GM23338 (cell line): ENCODE measurements around the gene CTNNBIP1. TPM values are rescaled to one million over a fixed set of nuclear protein-coding genes. Genes with fewer than 3 reads are reported as not detected.

Source experiments
- ATAC-seq: fragments of 200-7000 bp; cut with Tn5 transposase; 3 replicates; pipeline ENCODE4 v1.9.1; 2020
- DNase-seq: peaks from one replicate; pipeline ENCODE4 v3.0.0-alpha.2; 2015; ENCODE audit warnings: low spot score
- H2AFZ ChIP-seq: fragments of 200-600 bp; sonication (generic); 2 replicates; pipeline ENCODE4 v1.8.0; 2016; ENCODE audit warnings: antibody characterized with exemption, mild to moderate bottlenecking, moderate library complexity
- H3F3A ChIP-seq: fragments of 200-600 bp; sonication (generic); replicated peaks from 2 replicates; pipeline ENCODE4 v1.8.0; 2017; ENCODE audit warnings: antibody characterized with exemption, mixed run types, low read depth
- H3K27ac ChIP-seq: fragments of 200-600 bp; sonication (generic); 2 replicates; pipeline ENCODE4 v1.6.1; 2016; ENCODE audit warnings: low read depth
- H3K27me3 ChIP-seq: fragments of 200-600 bp; sonication (generic); 2 replicates; pipeline ENCODE4 v1.8.0; 2016; ENCODE audit warnings: mild to moderate bottlenecking, mixed run types, moderate library complexity; ENCODE audit not compliant: insufficient read depth
- H3K36me3 ChIP-seq: fragments of 200-600 bp; sonication (generic); 2 replicates; pipeline ENCODE4 v1.8.0; 2016; ENCODE audit warnings: mild to moderate bottlenecking; ENCODE audit not compliant: insufficient read depth
- H3K4me1 ChIP-seq: fragments of 200-600 bp; sonication (generic); 2 replicates; pipeline ENCODE4 v1.8.0; 2016; ENCODE audit warnings: mild to moderate bottlenecking, moderate library complexity; ENCODE audit not compliant: insufficient read depth
- H3K4me2 ChIP-seq: fragments of 200-600 bp; sonication (generic); 2 replicates; pipeline ENCODE4 v1.7.1; 2017; ENCODE audit warnings: mixed run types
- H3K4me3 ChIP-seq: fragments of 200-600 bp; sonication (generic); 2 replicates; pipeline ENCODE4 v1.6.1; 2016; ENCODE audit warnings: mixed run types
- H3K79me2 ChIP-seq: fragments of 200-600 bp; sonication (generic); replicated peaks from 2 replicates; pipeline ENCODE4 v1.8.0; 2017; ENCODE audit warnings: mild to moderate bottlenecking; ENCODE audit not compliant: insufficient read depth
- H3K9me2 ChIP-seq: fragments of 200-600 bp; sonication (generic); 2 replicates; pipeline ENCODE4 v1.8.0; 2017; ENCODE audit not compliant: insufficient read depth
- H4K20me1 ChIP-seq: fragments of 200-600 bp; sonication (generic); replicated peaks from 2 replicates; pipeline ENCODE4 v1.8.0; 2017; ENCODE audit warnings: mild to moderate bottlenecking; ENCODE audit not compliant: insufficient read depth
- H3K27ac Mint-ChIP-seq: 2 replicates; pipeline ENCODE4 v1.8.0; 2020; ENCODE audit warnings: inconsistent platforms, mild to moderate bottlenecking, moderate library complexity, mixed read lengths
- H3K27me3 Mint-ChIP-seq: 3 replicates; pipeline ENCODE4 v1.8.0; 2022; ENCODE audit warnings: low read depth, mild to moderate bottlenecking, moderate library complexity, mixed read lengths, inconsistent platforms; ENCODE audit not compliant: insufficient read depth, poor library complexity
- H3K36me3 Mint-ChIP-seq: 3 replicates; pipeline ENCODE4 v1.8.0; 2021; ENCODE audit warnings: low read depth, mild to moderate bottlenecking, inconsistent platforms, moderate library complexity, mixed read lengths
- H3K4me1 Mint-ChIP-seq: 3 replicates; pipeline ENCODE4 v1.8.0; 2020; ENCODE audit warnings: mild to moderate bottlenecking, inconsistent platforms, mixed read lengths
- H3K4me3 Mint-ChIP-seq: 3 replicates; pipeline ENCODE4 v1.8.0; 2021; ENCODE audit warnings: moderate library complexity, mild to moderate bottlenecking, inconsistent platforms, mixed read lengths
- H3K9me3 Mint-ChIP-seq: 3 replicates; pipeline ENCODE4 v1.8.0; 2020; ENCODE audit warnings: moderate library complexity, mild to moderate bottlenecking, inconsistent platforms, mixed read lengths
- CREB1 ChIP-seq: fragments of 250-450 bp; sonication (Bioruptor Pico); IDR thresholded peaks from 2 replicates; pipeline ENCODE4 v1.5.0; 2020; ENCODE audit warnings: low read depth, mild to moderate bottlenecking, moderate library complexity
- CTCF ChIP-seq, 2 experiments: fragments of 200-600 bp in 1 of 2; sonication (generic) in 1 of 2; conservative IDR thresholded peaks; 2 replicates each; pipeline versions ENCODE4 v1.5.1 to v1.6.1; 2016 to 2017; ENCODE audit warnings: antibody characterized with exemption in 2 of 2, low read depth in 2 of 2, mild to moderate bottlenecking in 2 of 2, moderate library complexity in 1 of 2
- ETS1 ChIP-seq: IDR thresholded peaks from 2 replicates; pipeline ENCODE4 v1.6.1; 2016; ENCODE audit warnings: antibody characterized with exemption
- EZH2 ChIP-seq: fragments of 200-600 bp; sonication (generic); IDR thresholded peaks from one replicate; pipeline ENCODE4 v1.8.0; 2017; ENCODE audit warnings: antibody characterized with exemption, mild to moderate bottlenecking, low read depth; ENCODE audit not compliant: unreplicated experiment
- EZH2phosphoT487 ChIP-seq: fragments of 200-600 bp; sonication (generic); IDR thresholded peaks from one replicate; pipeline ENCODE4 v1.8.1; 2018; ENCODE audit warnings: antibody characterized with exemption; ENCODE audit not compliant: unreplicated experiment
- JUNB ChIP-seq: IDR thresholded peaks from one replicate; pipeline ENCODE4 v1.6.1; 2016; ENCODE audit warnings: antibody characterized with exemption; ENCODE audit not compliant: unreplicated experiment
- NANOG ChIP-seq: IDR thresholded peaks from 2 replicates; pipeline ENCODE4 v1.6.1; 2016; ENCODE audit warnings: antibody characterized with exemption, borderline replicate concordance
- POLR2AphosphoS5 ChIP-seq: IDR thresholded peaks from 2 replicates; pipeline ENCODE4 v1.6.1; 2016; ENCODE audit warnings: antibody characterized with exemption, low read depth
- STAT1 ChIP-seq: IDR thresholded peaks from one replicate; pipeline ENCODE4 v1.6.1; 2016; ENCODE audit warnings: antibody characterized with exemption; ENCODE audit not compliant: unreplicated experiment
- ZNF114 ChIP-seq: fragments of 250-450 bp; sonication (Bioruptor Pico); IDR thresholded peaks from 2 replicates; pipeline ENCODE4 v1.5.0; 2020; ENCODE audit warnings: mild to moderate bottlenecking, moderate library complexity
- ZNF331 ChIP-seq: fragments of 250-450 bp; sonication (Bioruptor Pico); IDR thresholded peaks from 2 replicates; pipeline ENCODE4 v1.5.0; 2020; ENCODE audit warnings: low read depth, mild to moderate bottlenecking, moderate library complexity
- polyA plus RNA-seq: library from polyadenylated mRNA; unstranded; fragments of >200 nt; fragmentation: Nextera tagmentation; extraction: Ambion mirVana; gene quantifications from 2 replicates; pipeline ENCODE4 v1.2.1, GENCODE V29; 2016
- total RNA-seq: library from RNA; depleted of rRNA; stranded (reverse); fragments of >200 nt; shearing (Covaris generic); gene quantifications from 2 replicates; pipeline ENCODE4 v1.2.3, GENCODE V29; 2014
- TF ChIP-seq, protein P1 (sequence below): IDR thresholded peaks from one replicate; pipeline ENCODE4 v1.6.1; 2018; ENCODE audit warnings: antibody characterized with exemption; ENCODE audit not compliant: unreplicated experiment
- TF ChIP-seq, protein P2 (sequence below): fragments of 250-450 bp; sonication (Bioruptor Pico); IDR thresholded peaks from 2 replicates; pipeline ENCODE4 v1.5.0; 2020; ENCODE audit warnings: mild to moderate bottlenecking, moderate library complexity

CTNNBIP1 gene
- total and polyA plus RNA-seq, 2 experiments from 2014 or later, result 30.3 to 55.1 TPM

DNA sequence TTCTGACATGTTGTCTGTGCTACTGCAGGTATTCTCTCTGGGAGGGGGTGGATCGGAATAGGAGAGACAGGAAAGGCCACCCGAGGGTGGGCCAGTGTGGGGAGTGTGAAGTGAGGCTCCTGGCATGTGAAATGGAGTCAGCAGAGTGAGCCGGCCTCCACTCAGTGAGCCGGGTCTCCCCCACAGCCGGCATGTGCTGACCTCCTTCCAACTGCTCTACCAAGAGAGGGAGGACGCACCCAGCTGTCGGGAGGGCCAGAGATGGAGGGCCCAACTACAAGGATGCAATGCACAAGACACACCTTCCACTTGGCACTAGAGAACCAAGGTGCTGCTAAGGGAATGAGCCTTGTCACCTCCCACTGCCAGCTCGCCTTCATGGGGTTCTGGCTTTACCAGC lies 58.1 kb downstream of the CTNNBIP1 start:
- TF ChIP-seq, protein P1, sequence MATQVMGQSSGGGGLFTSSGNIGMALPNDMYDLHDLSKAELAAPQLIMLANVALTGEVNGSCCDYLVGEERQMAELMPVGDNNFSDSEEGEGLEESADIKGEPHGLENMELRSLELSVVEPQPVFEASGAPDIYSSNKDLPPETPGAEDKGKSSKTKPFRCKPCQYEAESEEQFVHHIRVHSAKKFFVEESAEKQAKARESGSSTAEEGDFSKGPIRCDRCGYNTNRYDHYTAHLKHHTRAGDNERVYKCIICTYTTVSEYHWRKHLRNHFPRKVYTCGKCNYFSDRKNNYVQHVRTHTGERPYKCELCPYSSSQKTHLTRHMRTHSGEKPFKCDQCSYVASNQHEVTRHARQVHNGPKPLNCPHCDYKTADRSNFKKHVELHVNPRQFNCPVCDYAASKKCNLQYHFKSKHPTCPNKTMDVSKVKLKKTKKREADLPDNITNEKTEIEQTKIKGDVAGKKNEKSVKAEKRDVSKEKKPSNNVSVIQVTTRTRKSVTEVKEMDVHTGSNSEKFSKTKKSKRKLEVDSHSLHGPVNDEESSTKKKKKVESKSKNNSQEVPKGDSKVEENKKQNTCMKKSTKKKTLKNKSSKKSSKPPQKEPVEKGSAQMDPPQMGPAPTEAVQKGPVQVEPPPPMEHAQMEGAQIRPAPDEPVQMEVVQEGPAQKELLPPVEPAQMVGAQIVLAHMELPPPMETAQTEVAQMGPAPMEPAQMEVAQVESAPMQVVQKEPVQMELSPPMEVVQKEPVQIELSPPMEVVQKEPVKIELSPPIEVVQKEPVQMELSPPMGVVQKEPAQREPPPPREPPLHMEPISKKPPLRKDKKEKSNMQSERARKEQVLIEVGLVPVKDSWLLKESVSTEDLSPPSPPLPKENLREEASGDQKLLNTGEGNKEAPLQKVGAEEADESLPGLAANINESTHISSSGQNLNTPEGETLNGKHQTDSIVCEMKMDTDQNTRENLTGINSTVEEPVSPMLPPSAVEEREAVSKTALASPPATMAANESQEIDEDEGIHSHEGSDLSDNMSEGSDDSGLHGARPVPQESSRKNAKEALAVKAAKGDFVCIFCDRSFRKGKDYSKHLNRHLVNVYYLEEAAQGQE, result no peak
- TF ChIP-seq NANOG (no peak), STAT1 (no peak), EZH2 (no peak), CTCF (conservative IDR thresholded peaks at IDR 0.05; ENCODE audit: low read depth in 2 of 2) (no peak), ETS1 (no peak), JUNB (no peak), POLR2AphosphoS5 (no peak), CREB1 (no peak), ZNF114 (CRISPR knock-in tag) (no peak), EZH2phosphoT487 (no peak), ZNF331 (CRISPR knock-in tag) (no peak)
- TF ChIP-seq, protein P2, sequence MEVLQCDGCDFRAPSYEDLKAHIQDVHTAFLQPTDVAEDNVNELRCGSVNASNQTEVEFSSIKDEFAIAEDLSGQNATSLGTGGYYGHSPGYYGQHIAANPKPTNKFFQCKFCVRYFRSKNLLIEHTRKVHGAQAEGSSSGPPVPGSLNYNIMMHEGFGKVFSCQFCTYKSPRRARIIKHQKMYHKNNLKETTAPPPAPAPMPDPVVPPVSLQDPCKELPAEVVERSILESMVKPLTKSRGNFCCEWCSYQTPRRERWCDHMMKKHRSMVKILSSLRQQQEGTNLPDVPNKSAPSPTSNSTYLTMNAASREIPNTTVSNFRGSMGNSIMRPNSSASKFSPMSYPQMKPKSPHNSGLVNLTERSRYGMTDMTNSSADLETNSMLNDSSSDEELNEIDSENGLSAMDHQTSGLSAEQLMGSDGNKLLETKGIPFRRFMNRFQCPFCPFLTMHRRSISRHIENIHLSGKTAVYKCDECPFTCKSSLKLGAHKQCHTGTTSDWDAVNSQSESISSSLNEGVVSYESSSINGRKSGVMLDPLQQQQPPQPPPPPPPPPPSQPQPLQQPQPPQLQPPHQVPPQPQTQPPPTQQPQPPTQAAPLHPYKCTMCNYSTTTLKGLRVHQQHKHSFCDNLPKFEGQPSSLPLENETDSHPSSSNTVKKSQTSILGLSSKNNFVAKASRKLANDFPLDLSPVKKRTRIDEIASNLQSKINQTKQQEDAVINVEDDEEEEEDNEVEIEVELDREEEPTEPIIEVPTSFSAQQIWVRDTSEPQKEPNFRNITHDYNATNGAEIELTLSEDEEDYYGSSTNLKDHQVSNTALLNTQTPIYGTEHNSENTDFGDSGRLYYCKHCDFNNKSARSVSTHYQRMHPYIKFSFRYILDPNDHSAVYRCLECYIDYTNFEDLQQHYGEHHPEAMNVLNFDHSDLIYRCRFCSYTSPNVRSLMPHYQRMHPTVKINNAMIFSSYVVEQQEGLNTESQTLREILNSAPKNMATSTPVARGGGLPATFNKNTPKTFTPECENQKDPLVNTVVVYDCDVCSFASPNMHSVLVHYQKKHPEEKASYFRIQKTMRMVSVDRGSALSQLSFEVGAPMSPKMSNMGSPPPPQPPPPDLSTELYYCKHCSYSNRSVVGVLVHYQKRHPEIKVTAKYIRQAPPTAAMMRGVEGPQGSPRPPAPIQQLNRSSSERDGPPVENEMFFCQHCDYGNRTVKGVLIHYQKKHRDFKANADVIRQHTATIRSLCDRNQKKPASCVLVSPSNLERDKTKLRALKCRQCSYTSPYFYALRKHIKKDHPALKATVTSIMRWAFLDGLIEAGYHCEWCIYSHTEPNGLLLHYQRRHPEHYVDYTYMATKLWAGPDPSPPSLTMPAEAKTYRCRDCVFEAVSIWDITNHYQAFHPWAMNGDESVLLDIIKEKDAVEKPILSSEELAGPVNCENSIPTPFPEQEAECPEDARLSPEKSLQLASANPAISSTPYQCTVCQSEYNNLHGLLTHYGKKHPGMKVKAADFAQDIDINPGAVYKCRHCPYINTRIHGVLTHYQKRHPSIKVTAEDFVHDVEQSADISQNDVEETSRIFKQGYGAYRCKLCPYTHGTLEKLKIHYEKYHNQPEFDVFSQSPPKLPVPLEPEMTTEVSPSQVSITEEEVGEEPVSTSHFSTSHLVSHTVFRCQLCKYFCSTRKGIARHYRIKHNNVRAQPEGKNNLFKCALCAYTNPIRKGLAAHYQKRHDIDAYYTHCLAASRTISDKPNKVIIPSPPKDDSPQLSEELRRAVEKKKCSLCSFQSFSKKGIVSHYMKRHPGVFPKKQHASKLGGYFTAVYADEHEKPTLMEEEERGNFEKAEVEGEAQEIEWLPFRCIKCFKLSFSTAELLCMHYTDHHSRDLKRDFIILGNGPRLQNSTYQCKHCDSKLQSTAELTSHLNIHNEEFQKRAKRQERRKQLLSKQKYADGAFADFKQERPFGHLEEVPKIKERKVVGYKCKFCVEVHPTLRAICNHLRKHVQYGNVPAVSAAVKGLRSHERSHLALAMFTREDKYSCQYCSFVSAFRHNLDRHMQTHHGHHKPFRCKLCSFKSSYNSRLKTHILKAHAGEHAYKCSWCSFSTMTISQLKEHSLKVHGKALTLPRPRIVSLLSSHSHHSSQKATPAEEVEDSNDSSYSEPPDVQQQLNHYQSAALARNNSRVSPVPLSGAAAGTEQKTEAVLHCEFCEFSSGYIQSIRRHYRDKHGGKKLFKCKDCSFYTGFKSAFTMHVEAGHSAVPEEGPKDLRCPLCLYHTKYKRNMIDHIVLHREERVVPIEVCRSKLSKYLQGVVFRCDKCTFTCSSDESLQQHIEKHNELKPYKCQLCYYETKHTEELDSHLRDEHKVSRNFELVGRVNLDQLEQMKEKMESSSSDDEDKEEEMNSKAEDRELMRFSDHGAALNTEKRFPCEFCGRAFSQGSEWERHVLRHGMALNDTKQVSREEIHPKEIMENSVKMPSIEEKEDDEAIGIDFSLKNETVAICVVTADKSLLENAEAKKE (CRISPR knock-in tag), result no peak

More for the DNA sequence above, 58.1 kb downstream of the CTNNBIP1 start:
- H3K27me3 ChIP-seq, result no peaks in the 10 kb centered on the region
- no peaks in the 10 kb centered on the region for H3K79me2 ChIP-seq
- Mint-ChIP-seq H3K4me1 (peaks cover 39% of the 10 kb centered on the region), H3K27ac (no peak overlapping the region), H3K27me3 (peaks cover 2% of the 10 kb centered on the region), H3K9me3 (peaks cover 7% of the 10 kb centered on the region; the same call in 1 of the 3 replicates), H3K36me3 (peaks cover 17% of the 10 kb centered on the region), H3K4me3 (no peak overlapping the region)
- ATAC-seq, result no peak
- H3K4me1 ChIP-seq, result peaks cover 2% of the 10 kb centered on the region
- peaks cover 6% of the 10 kb centered on the region; the same call in 1 of the 2 replicates for H3F3A ChIP-seq
- H3K4me3 ChIP-seq, result no peak overlapping the region
- no peaks in the 10 kb centered on the region for H4K20me1 ChIP-seq
- H2AFZ ChIP-seq, result no peak overlapping the region
- H3K27ac ChIP-seq, result no peak overlapping the region
- DNase-seq, result no peak
- no peaks in the 10 kb centered on the region for H3K9me2 ChIP-seq
- no peak overlapping the region for H3K4me2 ChIP-seq
- no peaks in the 10 kb centered on the region for H3K36me3 ChIP-seq
